ENCODE results near the gene PRKD1. TPM values are rescaled to one million over a fixed set of nuclear protein-coding genes. Genes with fewer than 3 reads are reported as not detected.

PRKD1 gene
- total RNA-seq, 1 experiment from 2014 or later = 2.7 TPM

DNA sequence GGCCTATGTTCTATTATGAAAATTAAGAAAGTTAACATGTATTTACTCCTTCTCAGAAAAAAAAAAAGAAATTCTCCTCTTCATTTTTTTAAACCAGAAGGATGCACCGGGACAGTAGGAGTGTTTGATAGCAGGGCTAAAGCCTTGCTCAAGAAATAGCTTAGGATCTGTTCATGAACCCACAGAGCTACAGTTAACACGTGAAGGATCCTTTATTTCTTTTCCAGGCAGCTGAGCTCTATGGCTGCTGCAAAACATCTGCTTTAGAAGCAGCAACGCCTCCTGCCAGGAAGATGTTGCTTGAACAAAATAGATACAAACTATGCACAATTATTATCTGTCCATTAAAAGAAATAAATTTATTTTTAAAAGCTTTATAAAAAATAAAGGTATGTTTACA is 254.8 kb downstream of the PRKD1 start:
- Histone ChIP-seq H3K23me2 (ENCODE audit: insufficient read length, low read depth, low read length, poor library complexity, severe bottlenecking) (no peaks in the 10 kb centered on the region), H4K91ac (ENCODE audit: insufficient read length, low read depth, low read length) (no peak overlapping the region), H2BK20ac (ENCODE audit: low read depth, low read length, poor library complexity, severe bottlenecking) (no peak overlapping the region), H4K5ac (ENCODE audit: insufficient read length, low read depth, low read length) (no peak overlapping the region), H2AK5ac (ENCODE audit: insufficient read length, low read length) (no peak overlapping the region), H3K4ac (ENCODE audit: low read depth, low read length) (no peak overlapping the region), H2BK5ac (ENCODE audit: insufficient read length, low read length) (no peak overlapping the region), H3K18ac (ENCODE audit: insufficient read length, low read depth, low read length) (no peak overlapping the region), H4K8ac (replicated peaks; ENCODE audit: insufficient read length, low read depth, low read length) (no peak overlapping the region), H2AFZ (ENCODE audit: low read length) (no peak overlapping the region), H3K9me3 (ENCODE audit: control insufficient read depth, low read depth, low read length) (no peaks in the 10 kb centered on the region), H3K56ac (ENCODE audit: insufficient read length, low read depth, low read length) (no peak overlapping the region), H3K79me1 (ENCODE audit: insufficient read depth, low read depth, low read length, poor library complexity, severe bottlenecking) (no peaks in the 10 kb centered on the region), H3K14ac (ENCODE audit: insufficient read depth, low read length) (no peak overlapping the region), H4K20me1 (ENCODE audit: control insufficient read depth, insufficient read depth, insufficient read length) (no peaks in the 10 kb centered on the region), H3K23ac (ENCODE audit: insufficient read length, low read depth, low read length) (no peak overlapping the region), H3K4me1 (ENCODE audit: insufficient read depth, low read length) (no peaks in the 10 kb centered on the region; the same call in 1 of the 2 replicates), H2BK120ac (ENCODE audit: low read depth, low read length, poor library complexity, severe bottlenecking) (no peak overlapping the region), H3K4me2 (ENCODE audit: insufficient read depth, insufficient read length, low read length) (no peak overlapping the region), H2BK12ac (ENCODE audit: insufficient read length, low read depth, low read length) (no peak overlapping the region), H3K9ac (ENCODE audit: extremely low read depth, insufficient read length, low read length) (no peak overlapping the region), H3K79me2 (ENCODE audit: insufficient read depth, low read length) (no peaks in the 10 kb centered on the region), H3K27me3 (ENCODE audit: insufficient read depth, low read length) (no peaks in the 10 kb centered on the region), H3K27ac (ENCODE audit: insufficient read length, low read depth, low read length) (no peak overlapping the region), H2BK15ac (ENCODE audit: low read depth, low read length) (no peak overlapping the region), H3T11ph (ENCODE audit: low read length) (no peak overlapping the region)
- Mint-ChIP-seq H3K4me1 (peaks cover 16 to 21% of the 10 kb centered on the region in 2 experiments), H3K4me3 (no peak overlapping the region), H3K36me3 (ENCODE audit: insufficient read depth in 1 of 3, low read depth in 3 of 3) (no peaks in the 10 kb centered on the region), H3K27me3 (ENCODE audit: low read depth) (no peaks in the 10 kb centered on the region; the same call in 1 of the 2 replicates), H3K9me3 (no peaks in the 10 kb centered on the region), H3K27ac (no peak overlapping the region)
- TF ChIP-seq CTCF (conservative IDR thresholded peaks at IDR 0.05) = no peak
- no CpG with 5 or more reads among the region's 3 CpGs for WGBS (ENCODE audit: extremely low coverage, insufficient read length, low lambda C conversion rate)
- DNase-seq = no peak
